Right atrium auricular region (tissue), 2 donors: ENCODE measurements around the gene WDHD1. TPM values are rescaled to one million over a fixed set of nuclear protein-coding genes. Genes with fewer than 3 reads are reported as not detected.
"Not testable (repeated sequence)": the region's sequence is repeated elsewhere in the genome, so short reads cannot be mapped to it uniquely, and the experiment has no call there.

Experiments used
- DNase-seq: peaks from one replicate; pipeline ENCODE4 v3.0.0-alpha.2; 2019; ENCODE audit warnings: low spot score
- H3K27ac ChIP-seq, 2 donors: fragments of 200-600 bp; sonication (generic); 1 replicate in 1 of 2; 2 replicates in 1 of 2; pipeline ENCODE4 v1.5.1; 2016 to 2019
- H3K27me3 ChIP-seq, 2 donors: fragments of 200-600 bp; sonication (generic); one replicate each; pipeline versions ENCODE4 v1.5.1 to v1.6.0; 2017 to 2019
- H3K36me3 ChIP-seq: fragments of 200-600 bp; sonication (generic); one replicate; pipeline ENCODE4 v1.5.1; 2016
- H3K4me1 ChIP-seq, 2 donors: fragments of 200-600 bp; sonication (generic); one replicate each; pipeline versions ENCODE4 v1.5.1 to v1.6.0; 2017 to 2019
- H3K4me3 ChIP-seq, 2 donors: fragments of 200-600 bp; sonication (generic); 1 replicate in 1 of 2; 2 replicates in 1 of 2; pipeline ENCODE4 v1.5.1; 2017 to 2019; ENCODE audit warnings: mild to moderate bottlenecking in 1 of 2, moderate library complexity in 1 of 2
- H3K9me3 ChIP-seq, 2 donors: fragments of 200-600 bp; sonication (generic); one replicate each; pipeline ENCODE4 v1.5.1; 2019
- total RNA-seq, 2 donors: library from RNA; depleted of rRNA; stranded (reverse); fragments of >200 nt; gene quantifications; one replicate each; pipeline ENCODE4 v1.1.0, GENCODE V29; 2016
- TF ChIP-seq, protein P1 (sequence below), 2 donors: fragments of 200-600 bp; sonication (generic); IDR thresholded peaks; one replicate each; pipeline ENCODE4 v1.5.1; 2019; ENCODE audit warnings: antibody characterized with exemption in 2 of 2

WDHD1 gene
- total RNA-seq, 2 donors from 2014 or later: 0.59 to 0.94 TPM

DNA sequence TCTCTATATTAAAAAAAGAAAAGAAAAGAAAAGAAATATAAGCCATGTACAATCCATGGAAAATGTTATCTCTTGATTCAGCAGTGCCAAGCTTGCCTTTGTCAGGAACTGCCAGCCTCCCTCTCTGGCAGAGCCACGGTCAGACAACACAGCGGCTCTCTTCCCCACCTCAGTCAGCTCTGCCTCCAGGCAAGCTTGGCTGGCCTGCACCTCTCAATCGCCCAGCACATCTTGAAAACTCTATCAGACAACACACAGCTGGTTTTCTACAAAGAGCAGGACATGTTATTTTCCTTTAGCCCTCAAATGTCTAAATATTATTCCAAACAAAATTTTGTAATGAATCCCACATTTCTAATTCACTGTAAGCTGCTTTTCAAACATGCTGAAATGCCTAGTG, 104.3 kb downstream of the WDHD1 start:
- no peak for DNase-seq

DNA sequence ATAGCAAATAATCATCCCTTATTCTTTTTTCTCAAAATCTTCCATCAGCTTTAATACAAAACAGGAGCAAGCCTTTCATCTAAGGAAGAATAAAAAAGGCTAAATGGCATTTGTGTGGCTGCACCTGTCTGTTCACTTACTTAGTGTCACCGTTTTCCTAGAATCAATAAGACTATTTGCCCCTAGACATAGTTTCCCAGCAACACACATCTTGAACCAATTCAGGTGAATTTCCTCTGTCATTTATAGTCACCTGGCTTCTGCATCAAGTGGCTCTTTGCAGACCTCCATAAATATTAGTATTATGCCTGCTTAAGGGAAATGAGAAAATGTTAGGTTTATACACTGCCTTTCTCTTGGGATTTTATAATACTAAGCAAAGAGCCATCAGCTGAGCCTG, 106.8 kb downstream of the WDHD1 start:
- DNase-seq: no peak
- Histone ChIP-seq H3K27ac (no peak overlapping the region), H3K4me1 (no peaks in the 10 kb centered on the region), H3K4me3 (no peak overlapping the region), H3K36me3 (no peaks in the 10 kb centered on the region), H3K27me3 (no peaks in the 10 kb centered on the region), H3K9me3 (no peaks in the 10 kb centered on the region)
- TF ChIP-seq, protein P1, sequence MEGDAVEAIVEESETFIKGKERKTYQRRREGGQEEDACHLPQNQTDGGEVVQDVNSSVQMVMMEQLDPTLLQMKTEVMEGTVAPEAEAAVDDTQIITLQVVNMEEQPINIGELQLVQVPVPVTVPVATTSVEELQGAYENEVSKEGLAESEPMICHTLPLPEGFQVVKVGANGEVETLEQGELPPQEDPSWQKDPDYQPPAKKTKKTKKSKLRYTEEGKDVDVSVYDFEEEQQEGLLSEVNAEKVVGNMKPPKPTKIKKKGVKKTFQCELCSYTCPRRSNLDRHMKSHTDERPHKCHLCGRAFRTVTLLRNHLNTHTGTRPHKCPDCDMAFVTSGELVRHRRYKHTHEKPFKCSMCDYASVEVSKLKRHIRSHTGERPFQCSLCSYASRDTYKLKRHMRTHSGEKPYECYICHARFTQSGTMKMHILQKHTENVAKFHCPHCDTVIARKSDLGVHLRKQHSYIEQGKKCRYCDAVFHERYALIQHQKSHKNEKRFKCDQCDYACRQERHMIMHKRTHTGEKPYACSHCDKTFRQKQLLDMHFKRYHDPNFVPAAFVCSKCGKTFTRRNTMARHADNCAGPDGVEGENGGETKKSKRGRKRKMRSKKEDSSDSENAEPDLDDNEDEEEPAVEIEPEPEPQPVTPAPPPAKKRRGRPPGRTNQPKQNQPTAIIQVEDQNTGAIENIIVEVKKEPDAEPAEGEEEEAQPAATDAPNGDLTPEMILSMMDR (IDR thresholded peaks at IDR 0.05): no peak

More for the DNA sequence above, 104.3 kb downstream of the WDHD1 start:
- Histone ChIP-seq H3K9me3 (no peaks in the 10 kb centered on the region), H3K36me3 (no peaks in the 10 kb centered on the region), H3K4me1 (no peaks in the 10 kb centered on the region), H3K4me3 (no peak overlapping the region), H3K27me3 (no peaks in the 10 kb centered on the region), H3K27ac (no peak overlapping the region)
- TF ChIP-seq, protein P1 (IDR thresholded peaks at IDR 0.05): no peak

DNA sequence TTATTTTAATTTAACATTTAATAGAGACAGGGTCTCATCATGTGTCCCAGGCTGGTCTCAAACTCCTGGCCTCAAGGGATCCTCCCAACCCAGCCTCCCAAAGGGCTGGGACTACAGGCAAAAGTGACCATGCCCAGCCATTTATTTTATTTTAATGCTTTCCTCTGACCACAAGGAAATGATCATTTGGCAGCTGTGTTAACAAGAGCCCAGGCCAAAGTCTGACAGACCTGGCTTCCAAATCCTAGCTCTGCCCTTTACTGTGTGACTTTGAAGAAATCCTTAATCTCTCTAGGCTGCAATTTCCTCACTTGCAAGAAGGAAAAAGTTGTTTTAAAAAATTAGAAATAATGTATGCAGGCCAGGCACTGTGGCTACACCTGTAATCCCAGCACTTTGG, 107.6 kb downstream of the WDHD1 start:
- Histone ChIP-seq H3K36me3 (no peaks in the 10 kb centered on the region), H3K4me3 (no peak overlapping the region), H3K4me1 (no peaks in the 10 kb centered on the region), H3K27ac (no peak overlapping the region), H3K9me3 (no peaks in the 10 kb centered on the region), H3K27me3 (no peaks in the 10 kb centered on the region)
- TF ChIP-seq, protein P1 (IDR thresholded peaks at IDR 0.05): no peak
- DNase-seq: no peak

GRCh38 chr14:54918427-54918826, 108.5 kb downstream of the WDHD1 start:
- no peak overlapping the region for H3K27ac ChIP-seq

DNA sequence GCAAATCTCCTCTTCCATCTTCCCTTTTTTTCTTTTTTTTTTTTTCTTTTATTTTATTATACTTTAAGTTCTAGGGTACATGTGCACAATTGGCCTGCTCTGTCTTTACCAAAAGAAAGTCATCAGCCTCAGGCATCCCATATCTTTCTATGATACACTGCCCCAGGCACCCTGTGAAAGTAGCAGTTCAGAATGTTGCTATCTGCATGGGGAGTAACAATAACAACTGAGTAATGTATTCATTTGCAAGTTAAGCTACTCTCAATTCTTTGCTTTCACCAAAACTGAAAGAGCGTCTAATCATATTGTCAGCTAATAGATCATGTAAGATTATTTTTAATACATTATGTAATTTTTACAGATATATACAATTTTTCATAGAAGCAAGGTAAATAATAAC, 110.8 kb downstream of the WDHD1 start:
- no peak overlapping the region for H3K4me3 ChIP-seq
- no peaks in the 10 kb centered on the region for H3K36me3 ChIP-seq
- no peak for DNase-seq
- no peak overlapping the region for H3K27ac ChIP-seq
- TF ChIP-seq, protein P1 (IDR thresholded peaks at IDR 0.05): no peak
- H3K9me3 ChIP-seq: no peaks in the 10 kb centered on the region
- no peaks in the 10 kb centered on the region for H3K4me1 ChIP-seq
- no peaks in the 10 kb centered on the region for H3K27me3 ChIP-seq

More at GRCh38 chr14:54918427-54918826, 108.5 kb downstream of the WDHD1 start:
- Histone ChIP-seq H3K4me1 (no peaks in the 10 kb centered on the region), H3K4me3 (no peak overlapping the region), H3K27me3 (no peaks in the 10 kb centered on the region), H3K36me3 (no peaks in the 10 kb centered on the region), H3K9me3 (no peaks in the 10 kb centered on the region)
- no peak for DNase-seq
- TF ChIP-seq, protein P1 (IDR thresholded peaks at IDR 0.05): no peak

- TF ChIP-seq, protein P1 (IDR thresholded peaks at IDR 0.05): no peak
- no peak for DNase-seq
- Histone ChIP-seq H3K27me3 (no peaks in the 10 kb centered on the region), H3K36me3 (no peaks in the 10 kb centered on the region), H3K27ac (no peak overlapping the region), H3K4me3 (no peak overlapping the region), H3K4me1 (no peaks in the 10 kb centered on the region), H3K9me3 (no peaks in the 10 kb centered on the region)
These were observed 116.9 kb downstream of the WDHD1 start for GRCh38 chr14:54909817-54910558.

DNA sequence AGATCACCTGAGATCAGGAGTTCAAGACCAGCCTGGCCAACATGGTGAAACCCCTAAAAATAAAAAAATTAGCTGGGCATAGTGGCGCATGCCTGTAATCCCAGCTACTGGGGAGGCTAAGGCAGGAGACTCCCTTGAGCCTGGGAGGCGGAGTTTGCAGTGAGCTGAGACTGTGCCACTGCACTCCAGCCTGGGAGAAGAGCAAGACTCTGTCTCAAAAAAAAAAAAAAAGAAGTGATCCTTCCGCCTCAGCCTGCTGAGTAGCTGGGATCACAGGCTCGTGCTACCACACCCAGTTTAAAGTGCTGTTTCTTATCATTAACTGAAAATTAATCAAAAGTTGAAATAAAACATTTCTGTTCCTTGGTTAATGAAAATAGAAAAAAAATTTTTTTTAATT, 117.9 kb downstream of the WDHD1 start:
- H3K9me3 ChIP-seq, H3K4me1 ChIP-seq, H3K27ac ChIP-seq, DNase-seq, H3K36me3 ChIP-seq, H3K4me3 ChIP-seq, H3K27me3 ChIP-seq: not testable (repeated sequence)
